Stimulated activated memory B cell treated with anti-CD40 and anti-IgM and Interleukin-4, amounts not matched to agents 10 μg/mL and 1 μg/mL and 100 μg/mL, for 72 hours (primary cell): ENCODE measurements around the gene SOAT1.

ENCODE experiments used
- ATAC-seq: fragments of 150-1000 bp; cut with Tn5 transposase; 2 replicates; pipeline ENCODE4 v1.10.0; 2021
- H3K27ac Mint-ChIP-seq: one replicate; pipeline ENCODE4 v1.8.0; 2022; ENCODE audit warnings: mild to moderate bottlenecking, mixed read lengths
- H3K27me3 Mint-ChIP-seq: one replicate; pipeline ENCODE4 v1.8.0; 2022; ENCODE audit warnings: mixed read lengths
- H3K36me3 Mint-ChIP-seq: one replicate; pipeline ENCODE4 v1.8.0; 2022; ENCODE audit warnings: mixed read lengths
- H3K4me1 Mint-ChIP-seq: one replicate; pipeline ENCODE4 v1.8.0; 2022; ENCODE audit warnings: mixed read lengths
- H3K4me3 Mint-ChIP-seq: one replicate; pipeline ENCODE4 v1.8.0; 2022; ENCODE audit warnings: mild to moderate bottlenecking, moderate library complexity, mixed read lengths
- H3K9me3 Mint-ChIP-seq: one replicate; pipeline ENCODE4 v1.8.0; 2022; ENCODE audit warnings: mixed read lengths

Gene SOAT1

DNA sequence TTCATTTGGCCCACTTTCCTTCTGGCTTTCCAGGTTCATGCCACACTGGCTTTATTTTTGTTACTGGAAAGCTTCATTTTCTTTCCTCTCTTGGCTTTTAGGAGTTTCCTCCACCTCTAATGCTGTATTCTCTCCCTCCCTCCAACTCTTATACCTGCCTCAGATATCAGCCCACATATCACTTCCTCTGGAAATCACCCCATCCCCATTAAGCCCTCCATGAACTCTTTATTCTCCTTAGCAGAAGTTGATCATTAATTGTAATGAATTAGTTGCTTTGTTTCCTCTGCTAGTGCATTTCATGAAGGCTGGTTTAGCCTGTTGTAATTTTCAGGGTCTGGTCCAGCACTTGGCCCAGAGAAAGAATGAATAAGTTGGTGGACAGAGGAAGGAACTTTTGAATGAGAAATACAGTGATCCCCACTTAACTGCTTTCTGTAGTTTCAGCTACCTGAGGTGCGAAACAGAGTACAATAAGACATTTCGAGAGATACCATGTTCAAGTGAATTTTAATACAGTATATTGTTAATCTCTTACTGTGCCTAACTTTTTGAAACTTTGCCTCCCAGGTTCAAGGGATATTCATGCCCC, 1.7 kb downstream of the SOAT1 start:
- H3K27me3 Mint-ChIP-seq = no peaks in the 10 kb centered on the region
- ATAC-seq = no peak
- H3K9me3 Mint-ChIP-seq = no peaks in the 10 kb centered on the region
- peak overlapping the region; percentile 69 for H3K27ac Mint-ChIP-seq
- H3K4me3 Mint-ChIP-seq = peak overlapping the region; percentile 84
- H3K4me1 Mint-ChIP-seq = peaks cover 64% of the 10 kb centered on the region
- peaks cover 5% of the 10 kb centered on the region for H3K36me3 Mint-ChIP-seq

- no peak overlapping the region for H3K4me3 Mint-ChIP-seq
- peak overlapping the region; percentile 2 for H3K27ac Mint-ChIP-seq
These were observed 2.9 kb downstream of the SOAT1 start for GRCh38 chr1:179296356-179297104.

GRCh38 chr1:179297105-179297378, 3.4 kb downstream of the SOAT1 start:
- peak overlapping the region; percentile 2 for H3K27ac Mint-ChIP-seq
- H3K4me3 Mint-ChIP-seq = peak overlapping the region; percentile 11
- no peaks in the 10 kb centered on the region for H3K27me3 Mint-ChIP-seq
- peaks cover 14% of the 10 kb centered on the region for H3K36me3 Mint-ChIP-seq
- H3K9me3 Mint-ChIP-seq = no peaks in the 10 kb centered on the region
- ATAC-seq = no peak
- peaks cover 75% of the 10 kb centered on the region for H3K4me1 Mint-ChIP-seq

More at GRCh38 chr1:179296356-179297104, 2.9 kb downstream of the SOAT1 start:
- Mint-ChIP-seq H3K36me3 (peaks cover 10% of the 10 kb centered on the region), H3K9me3 (no peaks in the 10 kb centered on the region), H3K4me1 (peaks cover 71% of the 10 kb centered on the region), H3K27me3 (no peaks in the 10 kb centered on the region)
- ATAC-seq = no peak

DNA sequence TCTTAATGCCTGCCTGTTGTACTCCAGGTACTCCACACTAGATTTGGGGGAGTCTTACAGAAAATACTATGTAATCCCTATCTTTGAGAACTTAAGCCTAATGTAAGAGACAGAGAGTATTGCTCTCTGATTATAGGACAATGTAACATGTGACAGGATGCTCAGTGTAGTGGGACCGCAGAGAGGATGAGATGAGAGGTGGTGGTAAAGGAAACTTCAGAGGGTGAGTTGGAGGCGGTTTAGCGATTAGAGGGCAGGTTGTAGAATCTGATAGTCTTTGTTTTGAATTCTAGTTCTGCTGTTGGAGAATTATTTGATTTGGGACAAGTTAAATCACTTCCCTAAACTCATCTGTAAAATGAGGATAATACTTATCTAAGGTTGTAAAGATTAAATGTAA, 5.4 kb downstream of the SOAT1 start:
- H3K27me3 Mint-ChIP-seq = no peaks in the 10 kb centered on the region
- H3K36me3 Mint-ChIP-seq = peaks cover 32% of the 10 kb centered on the region
- H3K4me3 Mint-ChIP-seq = peak overlapping the region; percentile 0
- H3K27ac Mint-ChIP-seq = peak overlapping the region; percentile 71
- peak; percentile 92 for ATAC-seq
- peaks cover 75% of the 10 kb centered on the region for H3K4me1 Mint-ChIP-seq
- no peaks in the 10 kb centered on the region for H3K9me3 Mint-ChIP-seq

DNA sequence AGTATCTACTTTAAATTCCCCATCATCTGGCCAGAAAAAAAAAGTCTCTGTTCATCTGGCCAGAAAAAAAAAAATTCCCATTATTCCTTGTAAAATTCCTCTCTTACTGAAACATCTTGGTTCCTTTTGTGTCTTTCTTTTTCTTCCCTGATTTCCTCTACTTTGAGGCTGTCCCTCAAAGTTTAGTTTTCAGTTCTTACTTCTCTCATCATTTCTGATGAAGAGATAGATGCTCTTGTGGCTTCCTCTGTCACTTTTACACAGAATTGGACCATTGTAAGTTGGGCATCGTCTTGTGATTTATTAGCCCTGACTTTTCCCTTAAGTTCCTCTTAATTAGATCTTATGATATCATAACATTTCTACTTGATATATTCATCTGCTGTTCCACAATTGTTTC, 6.5 kb downstream of the SOAT1 start:
- Mint-ChIP-seq H3K9me3 (no peaks in the 10 kb centered on the region), H3K27ac (peak overlapping the region; percentile 71), H3K4me3 (peak overlapping the region; percentile 45), H3K4me1 (peaks cover 66% of the 10 kb centered on the region), H3K27me3 (no peaks in the 10 kb centered on the region), H3K36me3 (peaks cover 44% of the 10 kb centered on the region)
- peak; percentile 58 for ATAC-seq

- Mint-ChIP-seq H3K27me3 (no peaks in the 10 kb centered on the region), H3K36me3 (peaks cover 58% of the 10 kb centered on the region), H3K4me1 (peaks cover 59% of the 10 kb centered on the region), H3K27ac (peak overlapping the region; percentile 37), H3K9me3 (no peaks in the 10 kb centered on the region), H3K4me3 (no peak overlapping the region)
- ATAC-seq = no peak
These were observed 8.5 kb downstream of the SOAT1 start for GRCh38 chr1:179302070-179302469.

- H3K36me3 Mint-ChIP-seq = peaks cover 62% of the 10 kb centered on the region
- peaks cover 46% of the 10 kb centered on the region for H3K4me1 Mint-ChIP-seq
- no peak for ATAC-seq
These were observed 9.7 kb downstream of the SOAT1 start for GRCh38 chr1:179303200-179303785.

DNA sequence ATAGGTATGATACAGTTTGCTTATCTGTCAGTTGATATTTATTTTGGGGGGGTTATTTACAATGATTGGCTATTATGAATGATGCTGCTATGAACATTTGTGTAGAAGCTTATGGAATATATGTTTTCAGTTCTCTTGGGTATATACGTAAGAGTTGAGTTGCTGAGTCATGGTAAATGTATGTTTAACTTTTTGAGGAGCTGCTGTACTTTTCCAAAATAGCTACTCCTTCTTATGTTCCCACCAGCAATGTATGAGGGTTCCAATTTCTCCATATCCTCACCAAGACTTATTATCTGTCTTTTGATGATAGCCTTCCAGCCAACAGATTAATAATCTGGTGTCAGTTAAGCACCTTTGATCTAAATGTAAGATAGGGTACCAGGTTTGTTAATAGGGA, 11.9 kb downstream of the SOAT1 start:
- Mint-ChIP-seq H3K4me1 (peaks cover 27% of the 10 kb centered on the region), H3K4me3 (no peak overlapping the region), H3K9me3 (no peaks in the 10 kb centered on the region), H3K36me3 (peaks cover 56% of the 10 kb centered on the region), H3K27me3 (no peaks in the 10 kb centered on the region), H3K27ac (no peak overlapping the region)
- no peak for ATAC-seq

More at GRCh38 chr1:179303200-179303785, 9.7 kb downstream of the SOAT1 start:
- no peak overlapping the region for H3K4me3 Mint-ChIP-seq
- H3K9me3 Mint-ChIP-seq = no peaks in the 10 kb centered on the region
- no peaks in the 10 kb centered on the region for H3K27me3 Mint-ChIP-seq
- no peak overlapping the region for H3K27ac Mint-ChIP-seq

DNA sequence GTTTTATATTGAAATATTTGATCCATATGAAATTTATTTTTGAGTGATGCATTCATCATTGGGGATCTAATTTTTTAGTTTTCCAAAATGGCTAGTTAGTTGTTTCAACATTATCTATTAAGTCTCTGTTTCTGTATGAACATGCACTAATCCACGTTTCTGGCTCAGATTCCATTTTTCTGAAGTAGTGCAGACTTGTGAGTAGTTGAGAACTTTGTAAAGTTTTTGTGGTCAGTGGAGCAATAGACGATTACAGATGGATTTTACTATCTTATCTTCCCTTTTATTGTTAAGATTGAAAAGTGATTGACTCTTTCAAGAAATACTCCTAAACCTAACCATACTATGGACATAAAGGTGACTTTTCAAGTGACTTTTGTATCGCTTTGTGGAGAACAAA, 16.7 kb downstream of the SOAT1 start:
- no peak for ATAC-seq
- peaks cover 29% of the 10 kb centered on the region for H3K4me1 Mint-ChIP-seq
- H3K4me3 Mint-ChIP-seq = no peak overlapping the region
- H3K9me3 Mint-ChIP-seq = no peaks in the 10 kb centered on the region
- no peak overlapping the region for H3K27ac Mint-ChIP-seq
- H3K36me3 Mint-ChIP-seq = peaks cover 52% of the 10 kb centered on the region
- no peaks in the 10 kb centered on the region for H3K27me3 Mint-ChIP-seq

- Mint-ChIP-seq H3K27ac (no peak overlapping the region), H3K36me3 (peaks cover 49% of the 10 kb centered on the region), H3K4me3 (no peak overlapping the region), H3K27me3 (no peaks in the 10 kb centered on the region), H3K9me3 (no peaks in the 10 kb centered on the region), H3K4me1 (peaks cover 26% of the 10 kb centered on the region)
- ATAC-seq = no peak
These were observed 17.1 kb downstream of the SOAT1 start for GRCh38 chr1:179310721-179311120.

DNA sequence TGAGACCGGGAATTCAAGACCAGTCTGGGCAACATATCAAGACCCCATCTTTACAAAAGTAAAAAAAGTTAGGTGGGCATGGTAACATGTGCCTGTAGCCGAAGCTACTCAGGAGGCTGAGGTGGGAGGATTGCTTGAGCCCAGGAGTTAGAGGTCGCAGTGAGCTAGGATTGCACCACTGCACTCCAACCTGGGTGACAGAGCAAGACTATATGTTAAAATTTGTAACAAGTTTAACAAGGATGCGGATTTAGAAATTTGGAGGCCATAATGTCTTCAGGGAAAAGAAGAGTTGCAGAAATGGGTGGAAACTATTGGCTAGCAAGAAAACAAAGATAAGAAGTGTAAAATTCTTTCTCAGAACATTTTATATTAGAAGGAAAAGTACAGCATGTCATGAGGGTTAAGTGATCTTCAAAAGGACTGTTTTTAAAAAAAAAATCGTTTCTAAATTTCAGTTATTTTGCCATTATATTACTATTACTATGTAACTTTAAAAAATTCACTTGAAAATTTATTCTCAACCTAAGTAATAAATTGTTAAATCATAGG, 17.6 kb downstream of the SOAT1 start:
- Mint-ChIP-seq H3K4me3 (no peak overlapping the region), H3K4me1 (peaks cover 23% of the 10 kb centered on the region), H3K9me3 (no peaks in the 10 kb centered on the region), H3K36me3 (peaks cover 49% of the 10 kb centered on the region), H3K27me3 (no peaks in the 10 kb centered on the region), H3K27ac (no peak overlapping the region)
- no peak for ATAC-seq

DNA sequence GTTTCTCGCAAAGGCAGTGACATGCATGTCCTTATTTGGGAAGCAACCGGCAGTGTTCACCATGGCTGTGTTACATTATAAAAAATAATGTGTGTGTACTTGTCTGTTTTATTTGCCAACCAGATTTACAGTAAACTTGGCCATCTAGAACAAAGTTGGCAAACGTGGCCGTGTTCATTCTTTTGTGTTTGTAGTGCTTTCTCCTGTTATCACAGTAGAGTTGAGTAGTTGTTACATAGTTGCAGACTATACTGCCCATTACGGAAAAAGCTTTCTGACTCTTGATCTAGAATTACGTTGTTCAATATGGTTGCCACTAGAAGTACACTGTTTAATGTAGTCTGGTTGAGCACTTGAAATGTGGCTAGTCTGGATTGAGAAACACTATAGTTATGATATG, 19.4 kb downstream of the SOAT1 start:
- ATAC-seq = no peak
- Mint-ChIP-seq H3K36me3 (peaks cover 46% of the 10 kb centered on the region), H3K9me3 (no peaks in the 10 kb centered on the region), H3K27me3 (no peaks in the 10 kb centered on the region), H3K4me1 (peaks cover 27% of the 10 kb centered on the region), H3K4me3 (no peak overlapping the region), H3K27ac (no peak overlapping the region)

DNA sequence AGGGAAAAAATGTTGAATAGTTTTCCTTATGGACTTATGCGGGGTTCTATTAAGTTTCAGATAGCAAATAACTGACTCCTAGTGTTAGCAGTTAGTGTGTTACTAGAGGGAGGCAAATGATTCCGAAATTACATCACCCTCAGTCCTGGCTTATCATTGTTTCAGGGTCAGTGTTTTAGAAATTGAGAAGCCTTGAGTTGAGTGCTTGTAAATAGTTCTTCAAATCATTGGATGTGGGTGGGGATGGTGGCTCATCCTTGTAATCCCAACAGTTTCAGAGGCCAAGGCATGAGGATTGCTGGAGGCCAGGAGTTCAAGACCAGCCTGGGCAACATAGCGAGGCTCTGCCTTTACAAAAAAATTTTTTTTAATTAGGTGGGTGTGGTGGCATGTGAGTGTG, 21.3 kb downstream of the SOAT1 start:
- H3K4me1 Mint-ChIP-seq = peaks cover 27% of the 10 kb centered on the region
- H3K27me3 Mint-ChIP-seq = no peaks in the 10 kb centered on the region
- ATAC-seq = no peak
- no peak overlapping the region for H3K4me3 Mint-ChIP-seq
- H3K9me3 Mint-ChIP-seq = no peaks in the 10 kb centered on the region
- H3K27ac Mint-ChIP-seq = no peak overlapping the region
- H3K36me3 Mint-ChIP-seq = peaks cover 54% of the 10 kb centered on the region

DNA sequence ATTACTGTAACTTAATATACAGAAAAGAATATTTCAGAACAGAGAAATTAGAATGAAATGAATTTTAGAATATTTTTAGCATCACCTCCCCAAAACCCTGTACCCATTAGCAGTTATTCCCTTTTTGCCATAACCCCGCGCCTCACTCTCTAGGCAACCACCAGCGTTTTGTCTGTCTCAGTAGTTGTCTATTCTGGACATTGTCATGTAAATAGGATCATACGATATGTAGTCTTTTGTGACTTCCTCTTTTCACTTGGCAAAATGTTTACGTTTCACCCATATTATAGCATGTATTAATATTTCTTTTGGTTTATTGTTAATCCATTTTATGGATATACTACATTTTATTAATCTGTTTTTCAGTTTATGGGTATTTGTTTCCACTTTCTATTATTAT, 24.9 kb downstream of the SOAT1 start:
- Mint-ChIP-seq H3K36me3 (peaks cover 61% of the 10 kb centered on the region), H3K27me3 (no peaks in the 10 kb centered on the region), H3K9me3 (peaks cover 8% of the 10 kb centered on the region), H3K4me1 (peaks cover 37% of the 10 kb centered on the region), H3K4me3 (no peak overlapping the region), H3K27ac (peak overlapping the region; percentile 27)
- no peak for ATAC-seq

- Mint-ChIP-seq H3K4me3 (no peak overlapping the region), H3K9me3 (peaks cover 8% of the 10 kb centered on the region), H3K4me1 (peaks cover 14% of the 10 kb centered on the region), H3K27ac (no peak overlapping the region), H3K36me3 (peaks cover 56% of the 10 kb centered on the region), H3K27me3 (no peaks in the 10 kb centered on the region)
- ATAC-seq = no peak
These were observed 28.1 kb downstream of the SOAT1 start for GRCh38 chr1:179321533-179322216.
